Activated naive CD4-positive, alpha-beta T cell treated with anti-CD3 and anti-CD28 coated beads, Interleukin-2, amount 50 U/mL, for 24 hours (primary cell): ENCODE results near the gene SH3BGRL2.
"Not testable (repeated sequence)": the region's sequence is repeated elsewhere in the genome, so short reads cannot be mapped to it uniquely, and the experiment has no call there.

Source experiments
- H3K27ac Mint-ChIP-seq: one replicate; pipeline ENCODE4 v1.8.0; 2021; ENCODE audit warnings: mild to moderate bottlenecking, mixed read lengths
- H3K27me3 Mint-ChIP-seq: one replicate; pipeline ENCODE4 v1.8.0; 2021; ENCODE audit warnings: mixed read lengths
- H3K36me3 Mint-ChIP-seq: one replicate; pipeline ENCODE4 v1.8.0; 2021; ENCODE audit warnings: mixed read lengths
- H3K4me1 Mint-ChIP-seq: one replicate; pipeline ENCODE4 v1.8.0; 2021; ENCODE audit warnings: mixed read lengths
- H3K4me3 Mint-ChIP-seq: one replicate; pipeline ENCODE4 v1.8.0; 2021; ENCODE audit warnings: mild to moderate bottlenecking, mixed read lengths
- H3K9me3 Mint-ChIP-seq: one replicate; pipeline ENCODE4 v1.8.0; 2021; ENCODE audit warnings: mixed read lengths

Gene SH3BGRL2

GRCh38 chr6:79718509-79719247 is 87.5 kb downstream of the SH3BGRL2 start:
- Mint-ChIP-seq H3K4me1 (no peaks in the 10 kb centered on the region), H3K27ac (no peak overlapping the region), H3K36me3 (no peaks in the 10 kb centered on the region), H3K27me3 (no peaks in the 10 kb centered on the region), H3K4me3 (no peak overlapping the region), H3K9me3 (no peaks in the 10 kb centered on the region)

GRCh38 chr6:79719248-79719960 is 88.3 kb downstream of the SH3BGRL2 start:
- Mint-ChIP-seq H3K9me3 (no peaks in the 10 kb centered on the region), H3K4me1 (no peaks in the 10 kb centered on the region), H3K36me3 (no peaks in the 10 kb centered on the region), H3K27me3 (peaks cover 1% of the 10 kb centered on the region), H3K27ac (no peak overlapping the region), H3K4me3 (no peak overlapping the region)

- peaks cover 6% of the 10 kb centered on the region for H3K27me3 Mint-ChIP-seq
- no peak overlapping the region for H3K27ac Mint-ChIP-seq
- H3K4me3 Mint-ChIP-seq: no peak overlapping the region
- no peaks in the 10 kb centered on the region for H3K36me3 Mint-ChIP-seq
- H3K4me1 Mint-ChIP-seq: no peaks in the 10 kb centered on the region
- H3K9me3 Mint-ChIP-seq: no peaks in the 10 kb centered on the region
Observed at GRCh38 chr6:79724816-79725215, 93.7 kb downstream of the SH3BGRL2 start.

GRCh38 chr6:79731471-79731870 is 100.3 kb downstream of the SH3BGRL2 start:
- Mint-ChIP-seq H3K27me3 (peaks cover 12% of the 10 kb centered on the region), H3K27ac (no peak overlapping the region), H3K36me3 (no peaks in the 10 kb centered on the region), H3K4me1 (no peaks in the 10 kb centered on the region), H3K9me3 (no peaks in the 10 kb centered on the region), H3K4me3 (no peak overlapping the region)

- Mint-ChIP-seq H3K27ac (no peak overlapping the region), H3K4me1 (no peaks in the 10 kb centered on the region), H3K9me3 (no peaks in the 10 kb centered on the region), H3K4me3 (no peak overlapping the region), H3K27me3 (peaks cover 8% of the 10 kb centered on the region), H3K36me3 (no peaks in the 10 kb centered on the region)
Observed at GRCh38 chr6:79733388-79733787, 102.3 kb downstream of the SH3BGRL2 start.

GRCh38 chr6:79734374-79734773 is 103.2 kb downstream of the SH3BGRL2 start:
- no peak overlapping the region for H3K4me3 Mint-ChIP-seq
- H3K36me3 Mint-ChIP-seq: no peaks in the 10 kb centered on the region
- H3K27ac Mint-ChIP-seq: no peak overlapping the region
- no peaks in the 10 kb centered on the region for H3K9me3 Mint-ChIP-seq
- peaks cover 8% of the 10 kb centered on the region for H3K27me3 Mint-ChIP-seq
- H3K4me1 Mint-ChIP-seq: no peaks in the 10 kb centered on the region

- H3K4me3 Mint-ChIP-seq: no peak overlapping the region
- H3K9me3 Mint-ChIP-seq: no peaks in the 10 kb centered on the region
Observed at GRCh38 chr6:79735183-79735582, 104.1 kb downstream of the SH3BGRL2 start.

GRCh38 chr6:79737172-79737571 is 106.0 kb downstream of the SH3BGRL2 start:
- Mint-ChIP-seq H3K36me3 (no peaks in the 10 kb centered on the region), H3K4me1 (no peaks in the 10 kb centered on the region), H3K27ac (no peak overlapping the region), H3K27me3 (peaks cover 6% of the 10 kb centered on the region), H3K4me3 (no peak overlapping the region), H3K9me3 (no peaks in the 10 kb centered on the region)

More at GRCh38 chr6:79735183-79735582, 104.1 kb downstream of the SH3BGRL2 start:
- H3K27ac Mint-ChIP-seq: no peak overlapping the region
- peaks cover 8% of the 10 kb centered on the region for H3K27me3 Mint-ChIP-seq
- H3K36me3 Mint-ChIP-seq: no peaks in the 10 kb centered on the region
- H3K4me1 Mint-ChIP-seq: no peaks in the 10 kb centered on the region

- Mint-ChIP-seq H3K9me3 (peaks cover 5% of the 10 kb centered on the region), H3K27ac (no peak overlapping the region), H3K36me3 (no peaks in the 10 kb centered on the region), H3K27me3 (no peaks in the 10 kb centered on the region), H3K4me1 (no peaks in the 10 kb centered on the region), H3K4me3 (no peak overlapping the region)
Observed at GRCh38 chr6:79742030-79742429, 110.9 kb downstream of the SH3BGRL2 start.

- not testable (repeated sequence) for H3K4me1 Mint-ChIP-seq, H3K27ac Mint-ChIP-seq
Observed at GRCh38 chr6:79745282-79745681, 114.2 kb downstream of the SH3BGRL2 start.

GRCh38 chr6:79746325-79746724 is 115.2 kb downstream of the SH3BGRL2 start:
- Mint-ChIP-seq H3K9me3 (peaks cover 12% of the 10 kb centered on the region), H3K27me3 (peaks cover 12% of the 10 kb centered on the region)
- H3K4me1 Mint-ChIP-seq, H3K36me3 Mint-ChIP-seq, H3K4me3 Mint-ChIP-seq, H3K27ac Mint-ChIP-seq: not testable (repeated sequence)

More at GRCh38 chr6:79745282-79745681, 114.2 kb downstream of the SH3BGRL2 start:
- Mint-ChIP-seq H3K9me3 (peaks cover 12% of the 10 kb centered on the region), H3K27me3 (peaks cover 11% of the 10 kb centered on the region)
- not testable (repeated sequence) for H3K36me3 Mint-ChIP-seq, H3K4me3 Mint-ChIP-seq

- Mint-ChIP-seq H3K27ac (no peak overlapping the region), H3K4me1 (no peaks in the 10 kb centered on the region), H3K36me3 (no peaks in the 10 kb centered on the region), H3K27me3 (peaks cover 15% of the 10 kb centered on the region), H3K9me3 (peaks cover 12% of the 10 kb centered on the region), H3K4me3 (no peak overlapping the region)
Observed at GRCh38 chr6:79750806-79751205, 119.7 kb downstream of the SH3BGRL2 start.
